OCI-LY3 (cell line): Measurements from ENCODE around the gene MARK1.

Experiments
- CTCF ChIP-seq: fragments of 200-600, 300-600 bp; sonication (generic); IDR thresholded peaks from 2 replicates; pipeline ENCODE4 v1.5.1; 2014; ENCODE audit warnings: antibody characterized with exemption, low read length, low read depth
- EZH2phosphoT487 ChIP-seq: fragments of 200-600 bp; shearing (Covaris generic); IDR thresholded peaks from 2 replicates; pipeline ENCODE4 v1.6.1; 2018; ENCODE audit warnings: antibody characterized with exemption, mixed run types, low read depth

DNA sequence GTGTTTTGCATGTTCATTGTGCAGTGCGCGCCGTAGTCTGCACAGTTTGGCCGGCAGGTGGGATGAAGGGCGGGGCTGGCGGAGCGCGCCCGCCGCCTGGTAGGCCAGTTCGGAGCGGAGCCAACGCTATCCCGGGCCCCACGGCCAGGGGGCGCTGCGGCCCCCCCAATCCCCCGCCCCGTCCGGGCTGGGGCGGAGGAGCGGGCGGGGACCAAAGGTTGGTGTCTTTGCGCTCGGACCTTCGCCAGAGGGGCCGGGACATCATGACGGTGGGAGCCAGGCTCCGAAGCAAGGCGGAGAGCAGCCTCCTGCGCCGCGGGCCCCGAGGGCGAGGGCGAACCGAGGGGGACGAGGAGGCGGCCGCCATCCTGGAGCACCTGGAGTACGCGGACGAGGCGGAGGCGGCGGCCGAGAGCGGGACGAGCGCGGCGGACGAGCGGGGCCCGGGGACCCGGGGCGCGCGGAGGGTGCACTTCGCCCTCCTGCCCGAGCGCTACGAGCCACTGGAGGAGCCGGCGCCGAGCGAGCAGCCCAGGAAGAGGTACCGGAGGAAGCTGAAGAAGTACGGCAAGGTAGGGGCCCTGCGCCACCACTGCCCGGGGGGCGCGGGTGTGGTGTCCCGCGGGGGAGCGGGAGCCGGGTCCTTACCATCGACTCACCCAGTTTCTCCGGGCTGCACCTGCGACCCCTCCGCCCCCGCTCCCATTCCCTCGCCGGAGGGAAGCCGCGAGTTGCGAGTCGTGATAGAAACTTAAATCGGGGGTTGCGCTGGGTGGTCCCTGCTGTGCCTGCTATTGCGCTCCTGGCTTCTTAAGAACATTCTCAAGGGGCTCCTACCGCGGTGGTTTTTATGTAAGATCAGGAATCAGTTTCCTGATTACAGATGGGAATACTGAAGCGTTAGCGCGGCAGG, 162.5 kb downstream of the MARK1 start, which contains the start of gene C1orf115:
- no peak for TF ChIP-seq CTCF
- no peak for TF ChIP-seq EZH2phosphoT487
